NT2/D1 (cell line): ENCODE measurements around the gene SEC14L1.

Source experiments
- SUZ12 ChIP-seq: IDR thresholded peaks from 2 replicates; pipeline ENCODE4 v1.6.1; 2011; ENCODE audit not compliant: insufficient read length, insufficient read depth; ENCODE audit errors: extremely low read depth
- YY1 ChIP-seq: IDR thresholded peaks from 2 replicates; pipeline ENCODE4 v1.6.1; 2011; ENCODE audit not compliant: insufficient read length, insufficient read depth
- ZNF274 ChIP-seq: IDR thresholded peaks from 2 replicates; pipeline ENCODE4 v1.6.1; 2011; ENCODE audit warnings: mild to moderate bottlenecking, low read depth, low read length

DNA sequence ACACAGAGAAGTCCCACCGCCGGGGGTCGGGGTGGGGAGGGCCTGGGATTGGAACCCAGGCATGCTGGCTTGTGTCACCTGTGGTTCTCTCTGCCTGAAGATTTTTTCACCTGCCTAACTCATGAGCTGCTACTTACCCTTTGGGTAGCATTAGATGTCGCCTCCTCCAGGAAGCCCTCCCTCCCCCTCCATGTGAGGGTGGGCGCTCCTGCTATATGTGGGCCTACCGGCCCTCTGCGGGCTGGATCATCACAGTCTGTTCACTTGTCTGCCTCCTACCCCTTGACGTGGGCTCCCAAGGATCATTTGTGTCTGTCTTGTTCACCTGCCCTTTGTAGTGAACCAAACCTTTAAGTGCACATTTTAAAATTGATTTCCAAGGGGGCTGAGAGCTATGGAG is 106.8 kb downstream of the SEC14L1 start:
- TF ChIP-seq YY1 (no peak), SUZ12 (no peak), ZNF274 (no peak)
